Colonic mucosa (tissue), 4 donors: ENCODE results near the gene ZER1. TPM values are rescaled to one million over a fixed set of nuclear protein-coding genes. Genes with fewer than 3 reads are reported as not detected.

Source experiments
- DNase-seq: peaks from one replicate; pipeline ENCODE4 v3.0.0-alpha.2; 2020
- H3K27ac ChIP-seq: fragments of 200-600 bp; one replicate; pipeline ENCODE4 v1.8.0; 2021
- H3K27me3 ChIP-seq: fragments of 200-600 bp; one replicate; pipeline ENCODE4 v1.8.0; 2021
- H3K36me3 ChIP-seq: fragments of 200-600 bp; one replicate; pipeline ENCODE4 v1.8.0; 2021
- H3K4me1 ChIP-seq: fragments of 200-600 bp; one replicate; pipeline ENCODE4 v1.8.0; 2021; ENCODE audit warnings: mild to moderate bottlenecking
- H3K4me3 ChIP-seq: fragments of 200-600 bp; one replicate; pipeline ENCODE4 v1.8.0; 2021
- H3K9ac ChIP-seq, 2 donors: one replicate each; pipeline ENCODE4 v1.7.0; 2013; ENCODE audit warnings: control low read depth in 2 of 2, low read depth in 2 of 2, low read length in 2 of 2
- H3K9me3 ChIP-seq: fragments of 200-600 bp; one replicate; pipeline ENCODE4 v1.8.0; 2021
- CTCF ChIP-seq: fragments of 200-600 bp; IDR thresholded peaks from one replicate; pipeline ENCODE4 v1.8.0; 2022; ENCODE audit warnings: antibody characterized with exemption, mild to moderate bottlenecking
- intact Hi-C: fragments of 100-400 bp; cut with DNase I; formaldehyde crosslinking; loops from one replicate; pipeline ENCODE4 v1.14.1; 2022
- total RNA-seq, 2 donors: library from RNA; stranded (reverse); fragmentation: NEBNext Ultra II Directional in 1 of 2; extraction: Animal tissue kit (Norgen Biotek cat#: 25700) in 1 of 2; gene quantifications; one replicate each; pipeline ENCODE4 v1.2.1, GENCODE V29; 2021
- donor health status: healthy.
- donor health status: DM: no; HTN: no; CAD: no.
- donor health status: DM: no; HTN: no; CAD: no.

Gene ZER1
- total RNA-seq, 2 donors from 2014 or later = 35.1 to 54.7 TPM

GRCh38 chr9:128733256-128733655 is 38.5 kb downstream of the ZER1 start:
- H3K27ac ChIP-seq = no peak overlapping the region
- peak; percentile 78 for DNase-seq
- no peak overlapping the region for H3K9ac ChIP-seq
- no peaks in the 10 kb centered on the region for H3K4me1 ChIP-seq
- H3K36me3 ChIP-seq = peaks cover 6% of the 10 kb centered on the region
- peak; percentile 64 for TF ChIP-seq CTCF
- intact Hi-C loops = no loop called here
- no peak overlapping the region for H3K4me3 ChIP-seq
- H3K27me3 ChIP-seq = no peaks in the 10 kb centered on the region
- H3K9me3 ChIP-seq = no peaks in the 10 kb centered on the region

GRCh38 chr9:128732576-128732975 is 39.2 kb downstream of the ZER1 start:
- Histone ChIP-seq H3K9me3 (no peaks in the 10 kb centered on the region), H3K9ac (no peak overlapping the region), H3K27me3 (no peaks in the 10 kb centered on the region), H3K4me1 (no peaks in the 10 kb centered on the region), H3K27ac (no peak overlapping the region), H3K4me3 (no peak overlapping the region), H3K36me3 (peaks cover 6% of the 10 kb centered on the region)
- no peak for TF ChIP-seq CTCF
- intact Hi-C loops = no loop called here
- DNase-seq = no peak

- intact Hi-C loops = no loop called here
- no peak overlapping the region for H3K4me3 ChIP-seq
- H3K4me1 ChIP-seq = no peaks in the 10 kb centered on the region
- no peak overlapping the region for H3K9ac ChIP-seq
- peaks cover 6% of the 10 kb centered on the region for H3K36me3 ChIP-seq
- no peaks in the 10 kb centered on the region for H3K27me3 ChIP-seq
- H3K9me3 ChIP-seq = no peaks in the 10 kb centered on the region
- DNase-seq = no peak
- no peak overlapping the region for H3K27ac ChIP-seq
- TF ChIP-seq CTCF = no peak
Measured at GRCh38 chr9:128731691-128732090, 40.0 kb downstream of the ZER1 start.

GRCh38 chr9:128731093-128731492 is 40.6 kb downstream of the ZER1 start:
- no peak for TF ChIP-seq CTCF
- Histone ChIP-seq H3K27me3 (no peaks in the 10 kb centered on the region), H3K36me3 (peaks cover 6% of the 10 kb centered on the region), H3K9me3 (no peaks in the 10 kb centered on the region), H3K4me1 (no peaks in the 10 kb centered on the region), H3K4me3 (no peak overlapping the region), H3K27ac (no peak overlapping the region), H3K9ac (no peak overlapping the region)
- intact Hi-C loops = no loop called here
- DNase-seq = no peak

- Histone ChIP-seq H3K9ac (no peak overlapping the region), H3K4me1 (no peaks in the 10 kb centered on the region), H3K27me3 (no peaks in the 10 kb centered on the region), H3K36me3 (peaks cover 6% of the 10 kb centered on the region), H3K4me3 (no peak overlapping the region), H3K27ac (no peak overlapping the region), H3K9me3 (no peaks in the 10 kb centered on the region)
- TF ChIP-seq CTCF = no peak
- intact Hi-C loops = no loop called here
- no peak for DNase-seq
Measured at GRCh38 chr9:128729766-128730517, 41.8 kb downstream of the ZER1 start.
